ENCODE data around the gene PPM1H.

The PPM1H gene

DNA sequence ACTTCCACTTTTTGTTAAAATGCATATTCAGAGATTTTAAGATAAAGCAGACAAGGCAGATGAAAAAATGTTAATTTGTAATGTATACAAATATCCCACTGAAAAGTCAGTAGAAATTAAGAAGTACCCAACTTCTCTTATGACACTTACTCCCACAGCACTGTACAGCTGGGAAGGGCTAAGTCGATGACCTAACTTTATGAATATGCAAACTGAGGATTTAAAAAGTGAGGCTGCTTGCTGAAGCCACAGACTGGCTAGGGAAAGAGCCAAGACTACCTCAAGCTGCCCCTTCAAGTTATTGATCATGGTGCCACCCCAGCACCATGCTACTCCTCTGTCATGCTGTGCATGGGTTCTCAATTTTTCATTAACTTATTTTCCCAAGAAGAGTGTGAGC, 17.0 kb downstream of the PPM1H start:
- H3K27ac ChIP-seq, result no peak overlapping the region
- TF ChIP-seq CTCF (conservative IDR thresholded peaks at IDR 0.05; ENCODE audit: low read depth), result no peak
- ChIA-PET POLR2A (ENCODE audit: low non-redundant PET) (no interaction called here), CTCF (interaction anchor here (0.6 kb wide), 2 partner anchors 12 to 17 kb away, joined by 3 read pairs; partner anchors contain the start of gene PPM1H)
- DNase-seq (ENCODE audit: low spot score), result no peak

DNA sequence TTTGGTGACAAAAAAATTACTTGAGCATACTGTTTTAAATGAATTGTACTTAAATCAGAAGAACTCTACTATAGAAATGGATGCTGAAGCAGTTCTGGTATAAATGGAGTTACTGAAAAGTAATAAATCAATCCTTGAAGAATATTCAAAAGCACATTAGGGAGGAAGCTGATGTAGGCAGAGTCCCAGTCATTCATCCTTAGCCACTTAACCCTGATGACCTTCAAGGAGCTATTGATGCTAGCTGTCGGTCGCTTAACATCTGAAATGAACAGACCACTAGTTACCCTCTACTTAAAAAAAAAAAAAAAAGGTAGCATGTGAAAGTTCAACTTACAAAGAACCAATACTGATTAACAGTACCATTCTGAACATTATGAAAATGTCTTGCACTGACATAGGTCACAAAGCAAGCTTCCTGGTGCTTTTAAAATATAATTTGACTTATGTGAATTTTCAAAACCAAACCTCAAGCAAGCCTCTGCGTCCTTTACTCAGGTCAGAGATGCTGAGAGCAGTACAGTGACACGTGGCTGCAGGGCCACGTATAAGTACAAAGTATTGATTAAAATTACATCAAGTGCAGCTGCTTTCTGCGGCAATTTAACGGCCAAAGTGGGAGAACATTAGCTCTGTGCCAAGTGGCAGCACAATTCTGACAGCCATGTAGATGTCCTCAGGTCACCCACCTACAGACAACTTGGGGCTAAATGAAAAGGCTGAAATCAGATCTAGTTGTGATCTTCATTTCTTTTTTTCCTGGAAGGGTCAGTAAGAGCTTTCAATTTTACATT, 18.1 kb downstream of the PPM1H start:
- no peak for TF ChIP-seq CTCF (conservative IDR thresholded peaks at IDR 0.05; ENCODE audit: low read depth)
- H3K27ac ChIP-seq, result no peak overlapping the region
- POLR2A ChIA-PET (ENCODE audit: low non-redundant PET), result no interaction called here
- DNase-seq (ENCODE audit: low spot score), result no peak
- CTCF ChIA-PET, result interaction anchor here (0.7 kb wide), 1 partner anchor 68 kb away, joined by 3 read pairs; no protein-coding TSS in a partner anchor

DNA sequence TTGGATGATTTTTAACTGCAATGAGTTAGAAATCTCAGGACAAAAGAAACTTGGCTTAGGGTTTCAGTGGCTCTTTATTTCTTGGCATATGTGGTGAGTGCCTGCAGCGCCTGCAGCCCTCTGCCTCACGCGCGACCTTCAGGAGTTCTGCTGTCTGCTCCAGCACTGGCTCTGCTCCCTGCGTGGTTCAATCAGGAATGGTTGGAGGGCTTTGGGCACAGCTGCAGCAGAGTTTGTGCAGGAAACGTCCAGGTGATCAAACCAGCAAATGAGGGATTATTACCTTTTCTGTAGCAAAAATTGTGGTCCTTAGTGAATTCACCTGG, 19.8 kb downstream of the PPM1H start:
- ChIA-PET POLR2A (ENCODE audit: low non-redundant PET) (no interaction called here), CTCF (no interaction called here)
- H3K27ac ChIP-seq, result no peak overlapping the region
- TF ChIP-seq CTCF (conservative IDR thresholded peaks at IDR 0.05; ENCODE audit: low read depth), result no peak
- DNase-seq (ENCODE audit: low spot score), result no peak

- DNase-seq (ENCODE audit: low spot score), result no peak
- ChIA-PET CTCF (no interaction called here), POLR2A (ENCODE audit: low non-redundant PET) (no interaction called here)
- no peak overlapping the region for H3K27ac ChIP-seq
- no peak for TF ChIP-seq CTCF (conservative IDR thresholded peaks at IDR 0.05; ENCODE audit: low read depth)
These were observed 20.3 kb downstream of the PPM1H start for GRCh38 chr12:62914443-62915203.

DNA sequence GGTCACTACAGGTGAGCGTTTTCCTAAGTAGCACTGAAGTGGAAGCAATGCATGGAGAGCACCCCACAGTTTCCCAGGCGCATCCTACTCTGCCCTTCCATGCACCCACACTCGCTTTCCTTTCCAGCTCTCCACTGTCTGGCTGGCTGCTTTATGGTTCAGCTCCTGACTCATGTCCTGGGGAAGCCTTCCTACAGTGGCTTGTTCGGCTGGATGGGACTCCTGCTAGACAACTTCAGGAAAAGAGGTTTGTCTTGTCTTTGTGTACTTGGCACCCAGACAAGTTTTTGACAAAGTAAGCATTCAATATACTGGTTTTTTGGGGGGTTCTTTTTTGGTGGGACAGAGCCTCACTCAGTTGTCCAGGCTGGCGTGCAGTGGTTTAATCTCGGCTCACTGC, 21.6 kb downstream of the PPM1H start:
- CTCF ChIA-PET, result interaction anchor here (1.1 kb wide), 1 partner anchor 21 kb away, joined by 3 read pairs; no protein-coding TSS in a partner anchor
- no peak overlapping the region for H3K27ac ChIP-seq
- TF ChIP-seq CTCF (conservative IDR thresholded peaks at IDR 0.05; ENCODE audit: low read depth), result no peak
- no peak for DNase-seq (ENCODE audit: low spot score)
- POLR2A ChIA-PET (ENCODE audit: low non-redundant PET), result no interaction called here

- H3K27ac ChIP-seq, result no peak overlapping the region
- DNase-seq (ENCODE audit: low spot score), result no peak
- POLR2A ChIA-PET (ENCODE audit: low non-redundant PET), result no interaction called here
- CTCF ChIA-PET, result interaction anchor here (1.1 kb wide), 1 partner anchor 21 kb away, joined by 3 read pairs; no protein-coding TSS in a partner anchor
- TF ChIP-seq CTCF (conservative IDR thresholded peaks at IDR 0.05; ENCODE audit: low read depth), result no peak
These were observed 22.3 kb downstream of the PPM1H start for GRCh38 chr12:62912644-62913043.

All from RWPE1 (cell line).